ENCODE measurements around the gene ARMS2. TPM values are rescaled to one million over a fixed set of nuclear protein-coding genes. Genes with fewer than 3 reads are reported as not detected.

ARMS2 gene
- total RNA-seq, 4 donors from 2014 or later, result 0.72 TPM; not detected in 3

GRCh38 chr10:122445469-122445868, 9.0 kb upstream of the ARMS2 start:
- H3K27ac ChIP-seq, result no peak overlapping the region
- no peaks in the 10 kb centered on the region for H3K27me3 ChIP-seq
- no peak for DNase-seq (ENCODE audit: low spot score in 2 of 2)
- H3K4me1 ChIP-seq, result no peaks in the 10 kb centered on the region
- WGBS, result 95% methylated on average over 1 of the region's 1 CpG
- H3K36me3 ChIP-seq, result no peaks in the 10 kb centered on the region
- no peak for TF ChIP-seq CTCF (IDR thresholded peaks at IDR 0.05)
- TF ChIP-seq POLR2AphosphoS5 (IDR thresholded peaks at IDR 0.05), result no peak
- no peak for TF ChIP-seq EP300 (IDR thresholded peaks at IDR 0.05)
- TF ChIP-seq POLR2A (IDR thresholded peaks at IDR 0.05), result no peak
- no peaks in the 10 kb centered on the region for H3K9me3 ChIP-seq
- H3K4me3 ChIP-seq, result no peak overlapping the region

GRCh38 chr10:122445904-122446303, 8.5 kb upstream of the ARMS2 start:
- Histone ChIP-seq H3K27me3 (no peaks in the 10 kb centered on the region), H3K4me3 (no peak overlapping the region), H3K27ac (no peak overlapping the region), H3K9me3 (no peaks in the 10 kb centered on the region), H3K4me1 (no peaks in the 10 kb centered on the region), H3K36me3 (no peaks in the 10 kb centered on the region)
- DNase-seq (ENCODE audit: low spot score in 2 of 2), result no peak
- TF ChIP-seq POLR2A (IDR thresholded peaks at IDR 0.05) (no peak), EP300 (IDR thresholded peaks at IDR 0.05) (no peak), POLR2AphosphoS5 (IDR thresholded peaks at IDR 0.05) (no peak), CTCF (IDR thresholded peaks at IDR 0.05) (no peak)

- H3K4me1 ChIP-seq, result no peaks in the 10 kb centered on the region
- H3K9me3 ChIP-seq, result no peaks in the 10 kb centered on the region
- no peak overlapping the region for H3K27ac ChIP-seq
- no peak for TF ChIP-seq EP300 (IDR thresholded peaks at IDR 0.05)
- no peak for TF ChIP-seq CTCF (IDR thresholded peaks at IDR 0.05)
- no peak for TF ChIP-seq POLR2AphosphoS5 (IDR thresholded peaks at IDR 0.05)
- H3K36me3 ChIP-seq, result no peaks in the 10 kb centered on the region
- H3K4me3 ChIP-seq, result no peak overlapping the region
- H3K27me3 ChIP-seq, result no peaks in the 10 kb centered on the region
- 54% methylated on average over 2 of the region's 2 CpGs for WGBS
- DNase-seq (ENCODE audit: low spot score in 2 of 2), result no peak
Observed at GRCh38 chr10:122446668-122447423, 7.6 kb upstream of the ARMS2 start.

- Histone ChIP-seq H3K9me3 (no peaks in the 10 kb centered on the region), H3K27me3 (no peaks in the 10 kb centered on the region), H3K27ac (no peak overlapping the region), H3K4me3 (no peak overlapping the region), H3K36me3 (no peaks in the 10 kb centered on the region), H3K4me1 (no peaks in the 10 kb centered on the region)
- DNase-seq (ENCODE audit: low spot score in 2 of 2), result no peak
- WGBS, result 84% methylated on average over 3 of the region's 3 CpGs
- no peak for TF ChIP-seq EP300 (IDR thresholded peaks at IDR 0.05)
- no peak for TF ChIP-seq POLR2AphosphoS5 (IDR thresholded peaks at IDR 0.05)
- TF ChIP-seq CTCF (IDR thresholded peaks at IDR 0.05), result no peak
- no peak for TF ChIP-seq POLR2A (IDR thresholded peaks at IDR 0.05)
Observed at GRCh38 chr10:122448600-122448999, 5.9 kb upstream of the ARMS2 start.

- no peaks in the 10 kb centered on the region for H3K4me1 ChIP-seq
- no peaks in the 10 kb centered on the region for H3K36me3 ChIP-seq
- H3K9me3 ChIP-seq, result no peaks in the 10 kb centered on the region
- no peak for DNase-seq (ENCODE audit: low spot score in 2 of 2)
- no peak for TF ChIP-seq POLR2A (IDR thresholded peaks at IDR 0.05)
- TF ChIP-seq POLR2AphosphoS5 (IDR thresholded peaks at IDR 0.05), result no peak
- no peak for TF ChIP-seq CTCF (IDR thresholded peaks at IDR 0.05)
- no peak for TF ChIP-seq EP300 (IDR thresholded peaks at IDR 0.05)
- H3K27ac ChIP-seq, result no peak overlapping the region
- 96% methylated on average over 4 of the region's 4 CpGs for WGBS
- H3K4me3 ChIP-seq, result no peak overlapping the region
- H3K27me3 ChIP-seq, result no peaks in the 10 kb centered on the region
Observed at GRCh38 chr10:122449153-122449552, 5.3 kb upstream of the ARMS2 start.

All from suprapubic skin (tissue), 4 donors.